SK-N-SH treated with all-trans-retinoic acid at 6 μM for 48 hours (cell line): ENCODE results near the gene TPST2.

Experiments used
- CREB5 ChIP-seq: fragments of 250-450 bp; sonication (Bioruptor Pico); IDR thresholded peaks from 2 replicates; pipeline ENCODE4 v1.5.1; 2020; ENCODE audit warnings: low read depth, mild to moderate bottlenecking, moderate library complexity
- ESRRG ChIP-seq: fragments of 250-450 bp; sonication (Bioruptor Pico); IDR thresholded peaks from 2 replicates; pipeline ENCODE4 v1.6.1; 2021; ENCODE audit warnings: mild to moderate bottlenecking
- OSR1 ChIP-seq: fragments of 250-450 bp; sonication (Bioruptor Pico); IDR thresholded peaks from 2 replicates; pipeline ENCODE4 v1.8.0; 2022; ENCODE audit warnings: moderate library complexity, mild to moderate bottlenecking, inconsistent platforms
- SNAI2 ChIP-seq: fragments of 250-450 bp; sonication (Bioruptor Pico); IDR thresholded peaks from 2 replicates; pipeline ENCODE4 v1.5.0; 2020; ENCODE audit warnings: mild to moderate bottlenecking, moderate library complexity
- TCF4 ChIP-seq: fragments of 250-450 bp; sonication (Bioruptor Pico); IDR thresholded peaks from 2 replicates; pipeline ENCODE4 v1.8.0; 2021; ENCODE audit warnings: mild to moderate bottlenecking, moderate library complexity, borderline replicate concordance
- TSHZ2 ChIP-seq: fragments of 250-450 bp; sonication (Bioruptor Pico); IDR thresholded peaks from 2 replicates; pipeline ENCODE4 v1.5.0; 2020; ENCODE audit warnings: mild to moderate bottlenecking, moderate library complexity
- ZNF70 ChIP-seq: fragments of 450-650 bp; formaldehyde crosslinking; IDR thresholded peaks from 2 replicates; pipeline ENCODE4 v1.5.0; 2020; ENCODE audit warnings: mild to moderate bottlenecking, moderate library complexity

- TF ChIP-seq ZNF70 (CRISPR knock-in tag) = no peak
- no peak for TF ChIP-seq CREB5 (CRISPR knock-in tag)
- no peak for TF ChIP-seq TCF4 (CRISPR knock-in tag)
- no peak for TF ChIP-seq ESRRG (CRISPR knock-in tag)
- no peak for TF ChIP-seq TSHZ2 (CRISPR knock-in tag)
- no peak for TF ChIP-seq OSR1
- TF ChIP-seq SNAI2 (CRISPR knock-in tag) = no peak
Measured at GRCh38 chr22:26619510-26619909, 29.6 kb upstream of the TPST2 start.
